HCT116 (cell line): ENCODE measurements around the gene B4GALNT4. TPM values are rescaled to one million over a fixed set of nuclear protein-coding genes. Genes with fewer than 3 reads are reported as not detected.

ENCODE experiments used
- ATAC-seq: fragments of 200-7000 bp; cut with Tn5 transposase; 2 replicates; pipeline ENCODE4 v1.9.1; 2020; ENCODE audit warnings: mild to moderate bottlenecking, moderate library complexity
- BruUV-seq: library from RNA; stranded (reverse); fragments of 400-500 nt; replicated peaks from 2 replicates; lab custom pipeline; 2021; lab: Mats Ljungman, UMichigan
- CTCF ChIA-PET: fragments of 300-600 bp; sonication (Branson Sonifier 250); formaldehyde crosslinking; loops from one replicate; lab custom pipeline; 2021; ENCODE audit warnings: antibody characterized with exemption; lab: Charles Lee
- POLR2A ChIA-PET: fragments of 300-600, 350-600 bp; sonication (Branson Sonifier 250); formaldehyde crosslinking; loops from one replicate; lab custom pipeline; 2021; ENCODE audit warnings: antibody characterized with exemption; lab: Charles Lee
- RAD21 ChIA-PET, 2 experiments: fragments of 300-600 bp; sonication (Branson Sonifier 250); formaldehyde crosslinking; loops; one replicate each; lab custom pipeline; 2023; ENCODE audit warnings: low total read pairs in 2 of 2; ENCODE audit not compliant: uncharacterized antibody in 2 of 2, unreplicated experiment in 2 of 2, low non-redundant PET in 1 of 2; lab: Charles Lee
- DNase-seq: peaks from one replicate; pipeline ENCODE4 v3.0.0-alpha.2; 2010; ENCODE audit warnings: low read depth, low spot score
- H2AFZ ChIP-seq: fragments of 200-600 bp; shearing (Covaris generic), sonication (generic); 2 replicates; pipeline ENCODE4 v1.6.1; 2017; ENCODE audit warnings: low read depth, mixed run types, mixed read lengths, antibody characterized with exemption, low read length; ENCODE audit not compliant: poor library complexity, severe bottlenecking
- H3K27ac ChIP-seq: 2 replicates; pipeline ENCODE4 v1.5.1; 2012; ENCODE audit warnings: low read depth, low read length
- H3K27me3 ChIP-seq: fragments of 200-600 bp; sonication (generic); 2 replicates; pipeline ENCODE4 v1.6.1; 2016; ENCODE audit warnings: mixed run types, low read length, mixed read lengths; ENCODE audit not compliant: insufficient read depth
- H3K36me3 ChIP-seq, 2 experiments: fragments of 200-500 bp in 1 of 2; fragments of 200-600 bp in 1 of 2; sonication (Bioruptor generic) in 1 of 2; sonication (generic) in 1 of 2; 2 replicates each; pipeline versions ENCODE4 v1.5.1 to v1.6.1; 2014 to 2016; ENCODE audit warnings: low read length in 2 of 2, inconsistent platforms in 1 of 2, mixed read lengths in 1 of 2, mixed run types in 1 of 2; ENCODE audit not compliant: insufficient read depth in 2 of 2, control insufficient read depth in 1 of 2
- H3K4me1 ChIP-seq, 2 experiments: fragments of 200-600 bp in 1 of 2; sonication (generic) in 1 of 2; 2 replicates each; pipeline versions ENCODE4 v1.5.1 to v1.6.1; 2012 to 2017; ENCODE audit warnings: low read length in 2 of 2, inconsistent platforms in 1 of 2, mild to moderate bottlenecking in 1 of 2, mixed read lengths in 1 of 2, mixed run types in 1 of 2, moderate library complexity in 1 of 2; ENCODE audit not compliant: insufficient read depth in 2 of 2, control insufficient read depth in 1 of 2
- H3K4me2 ChIP-seq: fragments of 200-600 bp; sonication (generic); 2 replicates; pipeline ENCODE4 v1.6.1; 2017; ENCODE audit warnings: mixed run types, low read length, mixed read lengths
- H3K4me3 ChIP-seq, 2 experiments: fragments of 200-600 bp in 1 of 2; sonication (generic) in 1 of 2; replicated peaks in 1 of 2; 2 replicates each; pipeline ENCODE4 v1.5.1; 2011 to 2016; ENCODE audit warnings: low read length in 2 of 2, control low read depth in 1 of 2, low read depth in 1 of 2, mild to moderate bottlenecking in 1 of 2, mixed read lengths in 1 of 2, mixed run types in 1 of 2
- H3K79me2 ChIP-seq: fragments of 200-600 bp; sonication (generic); 2 replicates; pipeline ENCODE4 v1.6.1; 2017; ENCODE audit warnings: mild to moderate bottlenecking, mixed run types, low read length, moderate library complexity, mixed read lengths; ENCODE audit not compliant: insufficient read depth
- H3K9ac ChIP-seq: fragments of 200-600 bp; sonication (generic); 2 replicates; pipeline ENCODE4 v1.6.1; 2016; ENCODE audit warnings: low read length, mixed read lengths
- H3K9me2 ChIP-seq: fragments of 200-600 bp; sonication (generic), shearing (Covaris generic); 2 replicates; pipeline ENCODE4 v1.6.1; 2017; ENCODE audit warnings: mixed run types, mild to moderate bottlenecking, moderate library complexity; ENCODE audit not compliant: insufficient read depth
- H3K9me3 ChIP-seq, 2 experiments: fragments of 200-500 bp in 1 of 2; fragments of 200-600 bp in 1 of 2; sonication (Bioruptor generic) in 1 of 2; sonication (generic) in 1 of 2; 2 replicates each; pipeline ENCODE4 v1.6.1; 2014 to 2017; ENCODE audit warnings: low read length in 2 of 2, mixed read lengths in 2 of 2, inconsistent platforms in 1 of 2, low read depth in 1 of 2, mild to moderate bottlenecking in 1 of 2, mixed run types in 1 of 2, moderate library complexity in 1 of 2; ENCODE audit not compliant: control insufficient read depth in 1 of 2, insufficient read depth in 1 of 2
- H4K20me1 ChIP-seq: fragments of 200-600 bp; sonication (generic), shearing (Covaris generic); 2 replicates; pipeline ENCODE4 v1.6.1; 2017; ENCODE audit warnings: mixed run types, mild to moderate bottlenecking, moderate library complexity; ENCODE audit not compliant: insufficient read depth
- ATF3 ChIP-seq: IDR thresholded peaks from 2 replicates; pipeline ENCODE4 v1.6.1; 2012
- CBX3 ChIP-seq: IDR thresholded peaks from 2 replicates; pipeline ENCODE4 v1.6.1; 2012; ENCODE audit warnings: low read depth
- CEBPB ChIP-seq: IDR thresholded peaks from 2 replicates; pipeline ENCODE4 v1.6.1; 2012; ENCODE audit warnings: low read depth
- CTCF ChIP-seq, 3 experiments: fragments of 200-600 bp in 1 of 3; sonication (generic) in 1 of 3; IDR thresholded peaks in 2 of 3; conservative IDR thresholded peaks in 1 of 3; 2 replicates each; pipeline ENCODE4 v1.5.1; 2012 to 2017; ENCODE audit warnings: low read depth in 2 of 3, low read length in 2 of 3, antibody characterized with exemption in 1 of 3, borderline replicate concordance in 1 of 3, control low read depth in 1 of 3, mild to moderate bottlenecking in 1 of 3, mixed read lengths in 1 of 3, mixed run types in 1 of 3, moderate library complexity in 1 of 3; ENCODE audit not compliant: insufficient read depth in 1 of 3
- EGR1 ChIP-seq: IDR thresholded peaks from 2 replicates; pipeline ENCODE4 v1.6.1; 2012; ENCODE audit warnings: low read depth
- EZH2 ChIP-seq: fragments of 200-600 bp; sonication (generic); IDR thresholded peaks from 2 replicates; pipeline ENCODE4 v1.6.1; 2017; ENCODE audit warnings: antibody characterized with exemption, mixed run types
- EZH2phosphoT487 ChIP-seq: fragments of 200-600 bp; IDR thresholded peaks from 2 replicates; pipeline ENCODE4 v1.6.1; 2018; ENCODE audit warnings: antibody characterized with exemption, borderline replicate concordance
- FOSL1 ChIP-seq: IDR thresholded peaks from 2 replicates; pipeline ENCODE4 v1.6.1; 2012; ENCODE audit warnings: low read depth
- JUND ChIP-seq: IDR thresholded peaks from 2 replicates; pipeline ENCODE4 v1.6.1; 2012
- MAX ChIP-seq: IDR thresholded peaks from 2 replicates; pipeline ENCODE4 v1.6.1; 2012
- POLR2A ChIP-seq: IDR thresholded peaks from 2 replicates; pipeline ENCODE4 v1.7.0; 2011; ENCODE audit warnings: borderline replicate concordance; ENCODE audit not compliant: insufficient read depth, insufficient read length; ENCODE audit errors: extremely low read depth
- POLR2AphosphoS5 ChIP-seq: IDR thresholded peaks from 2 replicates; pipeline ENCODE4 v1.6.1; 2011; ENCODE audit warnings: mild to moderate bottlenecking, low read depth, low read length, moderate library complexity
- RAD21 ChIP-seq: IDR thresholded peaks from 2 replicates; pipeline ENCODE4 v1.6.1; 2012; ENCODE audit warnings: low read depth, mild to moderate bottlenecking
- SIN3A ChIP-seq: IDR thresholded peaks from 2 replicates; pipeline ENCODE4 v1.6.1; 2012; ENCODE audit warnings: low read depth
- SP1 ChIP-seq: IDR thresholded peaks from 2 replicates; pipeline ENCODE4 v1.6.1; 2012; ENCODE audit warnings: low read depth
- SRF ChIP-seq: IDR thresholded peaks from 2 replicates; pipeline ENCODE4 v1.6.1; 2012; ENCODE audit warnings: low read depth
- TCF7L2 ChIP-seq: IDR thresholded peaks from 2 replicates; pipeline ENCODE4 v1.7.0; 2011; ENCODE audit warnings: borderline replicate concordance, inconsistent platforms; ENCODE audit not compliant: insufficient read depth, insufficient read length; ENCODE audit errors: extremely low read depth
- YY1 ChIP-seq: IDR thresholded peaks from 2 replicates; pipeline ENCODE4 v1.6.1; 2011; ENCODE audit warnings: low read length, low read depth, moderate library complexity, mild to moderate bottlenecking; ENCODE audit not compliant: insufficient replicate concordance; ENCODE audit errors: extremely low read depth
- ZBTB33 ChIP-seq: IDR thresholded peaks from 2 replicates; pipeline ENCODE4 v1.6.1; 2011; ENCODE audit warnings: mild to moderate bottlenecking, low read length, moderate library complexity; ENCODE audit not compliant: insufficient replicate concordance; ENCODE audit errors: extremely low read depth
- intact Hi-C: fragments of 100-400 bp; cut with micrococcal nuclease; formaldehyde crosslinking; loops from 2 replicates; pipeline ENCODE4 v1.10.0; 2022
- total RNA-seq: library from RNA; stranded (reverse); gene quantifications from one replicate; pipeline ENCODE4 v1.2.1, GENCODE V29; 2021; ENCODE audit not compliant: unreplicated experiment

B4GALNT4 gene
- total RNA-seq, 1 experiment from 2014 or later, result 54.3 TPM

- TF ChIP-seq MAX, result no peak
- TF ChIP-seq, all 23 proteins: peak for 0
Measured at GRCh38 chr11:379205-380094, 10.2 kb downstream of the B4GALNT4 start (continued).

- DNase-seq, result no peak
- Histone ChIP-seq H3K4me1 (no peaks in the 10 kb centered on the region), H3K4me3 (no peak overlapping the region), H3K9me2 (no peaks in the 10 kb centered on the region), H3K27ac (no peak overlapping the region), H4K20me1 (no peaks in the 10 kb centered on the region), H3K27me3 (no peaks in the 10 kb centered on the region), H3K9ac (no peak overlapping the region), H2AFZ (no peak overlapping the region)
- intact Hi-C loops, result no loop called here
- POLR2A ChIA-PET, result no interaction called here
- CTCF ChIA-PET, result no interaction called here
- TF ChIP-seq TCF7L2 (no peak), EZH2 (no peak), POLR2A (no peak), SIN3A (no peak), FOSL1 (no peak), SRF (no peak), JUND (no peak), CEBPB (no peak), RAD21 (no peak), POLR2AphosphoS5 (no peak), EGR1 (no peak), CBX3 (no peak), YY1 (no peak), EZH2phosphoT487 (no peak), ATF3 (no peak), SP1 (no peak), MAX (no peak), CTCF (IDR thresholded peaks at IDR 0.05 in 2 of 3, conservative IDR thresholded peaks at IDR 0.05 in 1 of 3; ENCODE audit: borderline replicate concordance in 1 of 3, insufficient read depth in 1 of 3, low read depth in 2 of 3, low read length in 2 of 3) (no peak), ZBTB33 (no peak)
- TF ChIP-seq, all 23 proteins: peak for 0
- no peak for ATAC-seq
- H3K9me3 ChIP-seq, result no peaks in the 10 kb centered on the region
- RAD21 ChIA-PET, result no interaction called here
- H3K36me3 ChIP-seq, result peaks cover 0 to 5% of the 10 kb centered on the region in 2 experiments; a peak in 1 of 4 replicates
- no peaks in the 10 kb centered on the region for H3K79me2 ChIP-seq
- no peak overlapping the region for H3K4me2 ChIP-seq
- BruUV-seq, result no TSS peak
Measured at GRCh38 chr11:380095-380480, 10.8 kb downstream of the B4GALNT4 start.
